Tibial nerve (tissue), 3 donors: ENCODE measurements around the gene NTNG2.

Source experiments
- CTCF ChIP-seq, 5 experiments: fragments of 200-600 bp in 3 of 5; fragments of 450-650 bp in 2 of 5; sonication (generic) in 3 of 5; IDR thresholded peaks; one replicate each; pipeline ENCODE4 v1.5.1; 2016 to 2019; ENCODE audit warnings: antibody characterized with exemption in 5 of 5, mild to moderate bottlenecking in 3 of 5, moderate library complexity in 2 of 5
- POLR2A ChIP-seq, 2 donors: fragments of 450-650 bp; IDR thresholded peaks; one replicate each; pipeline ENCODE4 v1.6.1; 2017; ENCODE audit warnings: antibody characterized with exemption in 2 of 2, mild to moderate bottlenecking in 2 of 2, moderate library complexity in 2 of 2

- no peak for TF ChIP-seq CTCF (IDR thresholded peaks at IDR 0.05)
- TF ChIP-seq POLR2A (IDR thresholded peaks at IDR 0.05) = no peak
These were observed 39.3 kb downstream of the NTNG2 start for GRCh38 chr9:132201139-132201538.
